ENCODE data around the gene COPS8.

The COPS8 gene

GRCh38 chr2:237060534-237061312 is 25.0 kb upstream of the COPS8 start:
- H3K27ac Mint-ChIP-seq: peak overlapping the region in 2 of 3 experiments; percentile 3 to 8
- peaks cover 34% of the 10 kb centered on the region for H3K4me1 Mint-ChIP-seq
- H3K27me3 Mint-ChIP-seq (ENCODE audit: low read depth): peaks cover 12% of the 10 kb centered on the region
- no peaks in the 10 kb centered on the region for H3K36me3 Mint-ChIP-seq (ENCODE audit: low read depth)
- no peak overlapping the region for H3K4me3 Mint-ChIP-seq
- peak; percentile 70 to 80 (median 75) for TF ChIP-seq CTCF (IDR thresholded peaks at IDR 0.05; ENCODE audit: unreplicated experiment in 3 of 3)
- no peaks in the 10 kb centered on the region for H3K9me3 Mint-ChIP-seq

- Mint-ChIP-seq H3K36me3 (ENCODE audit: low read depth) (no peaks in the 10 kb centered on the region), H3K27ac (no peak overlapping the region), H3K9me3 (no peaks in the 10 kb centered on the region), H3K27me3 (ENCODE audit: low read depth) (peaks cover 17% of the 10 kb centered on the region), H3K4me1 (peaks cover 34% of the 10 kb centered on the region), H3K4me3 (no peak overlapping the region)
- TF ChIP-seq CTCF (IDR thresholded peaks at IDR 0.05; ENCODE audit: unreplicated experiment in 3 of 3): no peak
These were observed 24.3 kb upstream of the COPS8 start for GRCh38 chr2:237061356-237061755.

GRCh38 chr2:237062585-237062984 is 23.1 kb upstream of the COPS8 start:
- H3K9me3 Mint-ChIP-seq: no peaks in the 10 kb centered on the region
- peaks cover 22% of the 10 kb centered on the region for H3K27me3 Mint-ChIP-seq (ENCODE audit: low read depth)
- no peaks in the 10 kb centered on the region for H3K36me3 Mint-ChIP-seq (ENCODE audit: low read depth)
- no peak for TF ChIP-seq CTCF (IDR thresholded peaks at IDR 0.05; ENCODE audit: unreplicated experiment in 3 of 3)
- H3K27ac Mint-ChIP-seq: peak overlapping the region in 1 of 3 experiments; percentile 54
- H3K4me3 Mint-ChIP-seq: no peak overlapping the region
- peaks cover 34% of the 10 kb centered on the region for H3K4me1 Mint-ChIP-seq

- TF ChIP-seq CTCF (IDR thresholded peaks at IDR 0.05; ENCODE audit: unreplicated experiment in 3 of 3): no peak
- H3K9me3 Mint-ChIP-seq: no peaks in the 10 kb centered on the region
- no peak overlapping the region for H3K27ac Mint-ChIP-seq
- peaks cover 30% of the 10 kb centered on the region for H3K4me1 Mint-ChIP-seq
- peaks cover 18% of the 10 kb centered on the region for H3K27me3 Mint-ChIP-seq (ENCODE audit: low read depth)
- H3K4me3 Mint-ChIP-seq: no peak overlapping the region
- H3K36me3 Mint-ChIP-seq (ENCODE audit: low read depth): no peaks in the 10 kb centered on the region
These were observed 21.3 kb upstream of the COPS8 start for GRCh38 chr2:237064203-237065070.

GRCh38 chr2:237065071-237065377 is 20.7 kb upstream of the COPS8 start:
- no peaks in the 10 kb centered on the region for H3K36me3 Mint-ChIP-seq (ENCODE audit: low read depth)
- TF ChIP-seq CTCF (IDR thresholded peaks at IDR 0.05; ENCODE audit: unreplicated experiment in 3 of 3): no peak
- H3K9me3 Mint-ChIP-seq: no peaks in the 10 kb centered on the region
- peaks cover 24% of the 10 kb centered on the region for H3K4me1 Mint-ChIP-seq
- no peak overlapping the region for H3K4me3 Mint-ChIP-seq
- peaks cover 18% of the 10 kb centered on the region for H3K27me3 Mint-ChIP-seq (ENCODE audit: low read depth)
- no peak overlapping the region for H3K27ac Mint-ChIP-seq

All from nephron (organoid).